Epithelial cell of esophagus (primary cell): ENCODE measurements around the gene ASB13.
A peak's percentile ranks its signal among the peaks of the same experiment; 100 is the strongest.

Experiments used
- DNase-seq: peaks from one replicate; pipeline ENCODE4 v3.0.0; 2010; ENCODE audit warnings: low read depth
- H3K4me3 ChIP-seq: 2 replicates; pipeline ENCODE4 v1.5.1; 2011; ENCODE audit warnings: mild to moderate bottlenecking, low read length, control low read depth
- TF ChIP-seq, protein P1 (sequence below): IDR thresholded peaks from 2 replicates; pipeline ENCODE4 v1.5.1; 2011; ENCODE audit warnings: low read depth, mild to moderate bottlenecking, low read length, control low read depth, inconsistent platforms; ENCODE audit not compliant: insufficient read depth; ENCODE audit errors: missing control alignments

The ASB13 gene

DNA sequence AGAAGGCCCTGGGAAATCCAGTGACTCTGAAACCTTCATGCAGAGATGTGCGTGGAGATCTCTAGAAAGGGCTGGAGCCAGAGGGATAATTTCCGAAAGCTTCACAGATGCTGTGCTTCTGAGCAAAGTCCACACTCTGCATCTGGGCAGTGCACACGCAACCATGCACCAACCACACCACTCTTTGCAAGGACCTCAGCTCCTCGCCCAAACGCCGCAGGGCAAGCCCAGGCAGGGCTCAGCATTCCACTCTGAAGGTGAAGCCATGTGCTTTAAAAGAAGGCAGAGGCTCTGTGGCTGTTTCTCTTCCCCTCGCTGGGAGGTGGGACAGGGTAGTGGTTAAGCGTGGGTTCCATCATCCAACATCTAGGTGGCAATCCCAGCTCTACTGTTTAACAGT is 48.4 kb downstream of the ASB13 start:
- H3K4me3 ChIP-seq, result no peak overlapping the region
- TF ChIP-seq, protein P1, sequence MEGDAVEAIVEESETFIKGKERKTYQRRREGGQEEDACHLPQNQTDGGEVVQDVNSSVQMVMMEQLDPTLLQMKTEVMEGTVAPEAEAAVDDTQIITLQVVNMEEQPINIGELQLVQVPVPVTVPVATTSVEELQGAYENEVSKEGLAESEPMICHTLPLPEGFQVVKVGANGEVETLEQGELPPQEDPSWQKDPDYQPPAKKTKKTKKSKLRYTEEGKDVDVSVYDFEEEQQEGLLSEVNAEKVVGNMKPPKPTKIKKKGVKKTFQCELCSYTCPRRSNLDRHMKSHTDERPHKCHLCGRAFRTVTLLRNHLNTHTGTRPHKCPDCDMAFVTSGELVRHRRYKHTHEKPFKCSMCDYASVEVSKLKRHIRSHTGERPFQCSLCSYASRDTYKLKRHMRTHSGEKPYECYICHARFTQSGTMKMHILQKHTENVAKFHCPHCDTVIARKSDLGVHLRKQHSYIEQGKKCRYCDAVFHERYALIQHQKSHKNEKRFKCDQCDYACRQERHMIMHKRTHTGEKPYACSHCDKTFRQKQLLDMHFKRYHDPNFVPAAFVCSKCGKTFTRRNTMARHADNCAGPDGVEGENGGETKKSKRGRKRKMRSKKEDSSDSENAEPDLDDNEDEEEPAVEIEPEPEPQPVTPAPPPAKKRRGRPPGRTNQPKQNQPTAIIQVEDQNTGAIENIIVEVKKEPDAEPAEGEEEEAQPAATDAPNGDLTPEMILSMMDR, result no peak
- peak; percentile 85 for DNase-seq

DNA sequence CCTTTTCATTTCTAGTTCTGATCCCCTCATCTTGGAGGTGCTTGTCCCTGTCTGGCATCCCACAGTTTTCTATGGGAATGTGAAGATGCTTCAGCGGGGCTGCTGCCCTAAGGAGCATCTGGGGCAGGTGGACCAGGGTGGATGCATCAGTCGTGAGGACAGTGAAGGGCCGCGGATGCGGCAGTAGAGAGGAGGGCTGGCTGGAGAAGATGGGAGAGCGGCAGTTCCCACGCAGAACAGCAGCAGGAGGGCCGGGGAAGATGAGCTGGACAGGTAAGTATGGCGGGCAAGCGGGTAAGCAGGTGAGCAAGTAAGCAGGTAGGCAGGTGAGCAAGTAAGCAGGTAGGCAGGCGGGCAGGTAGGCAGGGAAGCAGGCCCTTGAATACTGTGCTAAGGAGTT is 48.9 kb downstream of the ASB13 start:
- no peak for DNase-seq
- TF ChIP-seq, protein P1, result no peak
- no peak overlapping the region for H3K4me3 ChIP-seq

DNA sequence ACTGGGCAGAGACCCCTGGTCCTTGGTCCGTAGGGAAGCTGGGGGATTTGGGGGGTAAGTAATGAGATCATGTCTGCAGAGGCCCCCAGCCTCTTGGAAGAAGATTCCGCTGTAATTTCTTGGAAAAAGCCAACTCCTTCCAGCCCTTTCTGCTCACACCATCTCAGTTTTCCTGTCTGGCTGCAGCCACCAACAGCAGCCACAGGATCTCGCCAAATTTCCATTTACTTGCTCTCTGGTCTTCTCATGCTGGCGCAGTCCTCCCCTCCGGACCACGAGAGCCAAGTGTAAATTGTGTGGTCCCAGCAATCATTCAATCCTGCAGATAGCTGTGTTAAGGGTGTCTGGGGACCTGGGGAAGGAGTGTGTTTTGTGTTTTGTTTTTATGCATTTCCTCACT is 49.6 kb downstream of the ASB13 start:
- TF ChIP-seq, protein P1, result no peak
- no peak overlapping the region for H3K4me3 ChIP-seq
- no peak for DNase-seq

DNA sequence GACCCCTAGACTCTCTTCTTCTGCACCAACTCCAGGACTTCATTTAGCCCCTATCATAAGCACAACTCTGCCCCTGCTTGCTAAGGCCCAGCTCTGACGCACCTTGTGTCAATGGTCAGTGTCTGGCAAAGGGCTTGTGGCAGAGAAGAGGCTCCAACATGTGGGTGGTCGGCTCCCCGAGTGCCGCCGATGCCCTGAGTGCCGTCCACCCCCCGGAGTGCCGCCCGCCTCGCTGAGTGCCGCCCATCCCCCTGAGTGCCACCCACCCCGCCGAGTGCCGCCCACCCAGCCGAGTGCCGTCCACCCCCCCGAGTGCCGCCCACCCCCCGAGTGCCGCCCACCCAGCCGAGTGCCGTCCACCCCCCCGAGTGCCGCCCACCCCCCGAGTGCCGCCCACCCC is 50.3 kb downstream of the ASB13 start:
- TF ChIP-seq, protein P1, result no peak
- H3K4me3 ChIP-seq, result no peak overlapping the region
- no peak for DNase-seq

DNA sequence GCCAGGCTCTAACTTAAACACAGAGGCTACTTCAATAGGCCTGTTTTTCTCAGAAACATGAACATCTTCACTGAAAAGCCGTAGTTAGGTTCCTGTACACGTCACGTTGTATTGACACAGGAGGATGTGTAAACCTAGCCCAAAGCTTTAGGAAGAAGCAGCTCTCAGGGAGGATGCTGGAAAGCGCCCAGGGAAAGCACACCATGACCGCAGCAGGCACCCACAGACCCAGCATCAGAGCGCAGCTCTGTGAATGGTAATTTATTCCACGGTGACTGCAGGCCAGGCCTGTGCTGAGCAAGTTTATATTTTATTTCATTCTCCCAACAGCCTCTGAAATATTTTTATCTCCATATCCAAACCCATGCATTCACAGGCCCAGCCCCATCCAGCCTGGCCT is 51.1 kb downstream of the ASB13 start:
- peak; percentile 31 for DNase-seq
- no peak overlapping the region for H3K4me3 ChIP-seq
- TF ChIP-seq, protein P1, result no peak

DNA sequence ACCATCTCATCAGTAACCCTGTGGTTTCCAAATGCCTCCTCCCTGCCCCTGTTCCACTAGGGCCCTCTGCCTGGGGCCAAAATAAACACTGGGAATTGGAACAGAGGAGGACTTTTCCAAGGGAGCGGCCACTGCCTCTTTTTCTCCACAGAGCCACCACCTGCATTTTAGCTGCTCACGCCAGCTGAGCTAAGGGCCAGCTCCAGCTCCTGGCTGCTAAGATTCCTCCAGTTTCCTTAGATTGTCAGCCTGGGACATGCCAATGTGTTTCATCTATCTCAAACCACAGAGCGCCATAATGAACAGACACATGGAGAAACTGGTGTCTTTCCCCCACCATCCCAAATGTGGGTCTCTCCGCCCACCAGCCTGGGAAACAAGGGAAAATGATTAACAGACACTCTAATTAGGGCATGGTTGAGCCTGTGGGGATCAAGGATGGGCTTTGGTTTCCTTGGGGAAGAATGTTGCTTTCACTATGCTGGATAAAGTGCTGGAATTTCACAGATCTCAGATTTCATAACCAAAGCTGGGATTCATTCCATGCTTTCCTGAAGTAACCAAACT is 52.2 kb downstream of the ASB13 start:
- TF ChIP-seq, protein P1, result no peak
- no peak overlapping the region for H3K4me3 ChIP-seq
- DNase-seq, result no peak

DNA sequence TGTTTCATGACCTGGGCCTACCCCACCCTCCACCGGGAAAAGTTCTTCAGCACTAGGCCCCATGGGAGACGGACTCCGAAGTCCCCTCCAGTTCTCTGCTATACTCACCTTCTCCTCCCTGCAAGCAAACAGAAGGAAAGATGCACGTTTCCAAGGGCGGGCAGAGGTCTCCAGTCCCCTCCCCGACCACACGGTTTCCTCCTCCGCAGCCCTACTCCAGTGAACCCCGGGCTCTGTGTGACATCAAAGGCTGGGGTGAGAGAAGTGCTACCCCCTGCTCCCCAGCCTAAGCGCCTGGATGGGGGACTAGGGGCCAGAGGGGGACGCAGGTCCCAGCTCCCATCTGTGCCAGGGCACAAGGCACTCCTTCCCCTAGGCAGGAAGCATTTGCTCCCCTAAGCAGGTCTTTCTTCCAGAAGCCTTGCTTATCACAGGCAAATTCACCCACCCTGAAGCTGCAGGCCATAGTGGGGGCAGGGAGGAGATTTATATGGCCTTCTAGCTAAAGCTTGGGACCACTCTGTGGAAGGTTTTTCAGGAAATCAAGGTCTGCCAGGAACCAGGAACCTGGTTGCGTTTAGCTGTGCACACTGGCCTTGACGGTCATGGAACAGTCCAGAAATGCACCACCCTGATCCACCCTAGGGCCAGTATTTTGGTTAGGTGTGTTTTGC is 52.8 kb downstream of the ASB13 start:
- no peak overlapping the region for H3K4me3 ChIP-seq
- TF ChIP-seq, protein P1, result no peak

More for the DNA sequence above, 52.8 kb downstream of the ASB13 start:
- no peak for DNase-seq
